HepG2 (cell line): ENCODE measurements around the gene FCN3. TPM values are rescaled to one million over a fixed set of nuclear protein-coding genes. Genes with fewer than 3 reads are reported as not detected.
A peak's percentile ranks its signal among the peaks of the same experiment; 100 is the strongest.

ENCODE experiments used
- ARID2 ChIP-seq: sonication (generic); formaldehyde crosslinking; IDR thresholded peaks from 2 replicates; pipeline ENCODE4 v1.8.1; 2022; ENCODE audit warnings: mild to moderate bottlenecking, missing genetic modification reagents, borderline replicate concordance
- ASH2L ChIP-seq: fragments of 300-600, 200-600 bp; sonication (generic); IDR thresholded peaks from 2 replicates; pipeline ENCODE4 v1.7.0; 2017; ENCODE audit warnings: low read depth, mild to moderate bottlenecking, moderate library complexity, mixed read lengths, low read length; ENCODE audit not compliant: insufficient read length
- BHLHE40 ChIP-seq: IDR thresholded peaks from 2 replicates; pipeline ENCODE4 v1.6.1; 2011; ENCODE audit warnings: low read length, improper control_type of control experiment
- CENPBD1 ChIP-seq: sonication (generic); formaldehyde crosslinking; IDR thresholded peaks from 2 replicates; pipeline ENCODE4 v1.8.0; 2022; ENCODE audit warnings: missing genetic modification reagents, low read depth, mild to moderate bottlenecking, borderline replicate concordance
- HNRNPL ChIP-seq: fragments of 200-400 bp; formaldehyde crosslinking; IDR thresholded peaks from 2 replicates; pipeline ENCODE4 v1.6.1; 2017; ENCODE audit warnings: mild to moderate bottlenecking, low read depth, low read length
- KDM6A ChIP-seq: IDR thresholded peaks from 2 replicates; pipeline ENCODE4 v1.6.1; 2016; ENCODE audit warnings: low read depth
- MAFK ChIP-seq, 2 experiments: IDR thresholded peaks in 1 of 2; conservative IDR thresholded peaks in 1 of 2; 2 replicates each; pipeline ENCODE4 v1.6.1; 2011; ENCODE audit warnings: improper control_type of control experiment in 2 of 2, low read length in 2 of 2
- MYC ChIP-seq: sonication (generic); formaldehyde crosslinking; IDR thresholded peaks from 2 replicates; pipeline ENCODE4 v1.9.0; 2021; ENCODE audit warnings: missing genetic modification reagents, borderline replicate concordance
- RBM22 ChIP-seq: fragments of 200-400 bp; formaldehyde crosslinking; optimal IDR thresholded peaks from 2 replicates; pipeline ENCODE3; 2017; ENCODE audit warnings: mild to moderate bottlenecking, low read length, moderate library complexity
- RERE ChIP-seq: IDR thresholded peaks from 2 replicates; pipeline ENCODE4 v1.6.1; 2016; ENCODE audit warnings: low read depth, missing genetic modification reagents, missing compliant biosample characterization
- SRF ChIP-seq: IDR thresholded peaks from 2 replicates; pipeline ENCODE4 v1.6.1; 2011; ENCODE audit warnings: mild to moderate bottlenecking, low read depth, low read length, moderate library complexity
- ZNF263 ChIP-seq: sonication (generic); formaldehyde crosslinking; IDR thresholded peaks from 2 replicates; pipeline ENCODE4 v1.4.0; 2020; ENCODE audit warnings: missing genetic modification reagents
- ZNF274 ChIP-seq: sonication (generic); formaldehyde crosslinking; IDR thresholded peaks from 2 replicates; pipeline ENCODE4 v1.5.1; 2020; ENCODE audit warnings: mild to moderate bottlenecking, missing genetic modification reagents
- ZNF713 ChIP-seq: sonication (generic); formaldehyde crosslinking; IDR thresholded peaks from 2 replicates; pipeline ENCODE4 v1.4.0; 2020; ENCODE audit warnings: mild to moderate bottlenecking, missing genetic modification reagents
- polyA plus RNA-seq, 8 experiments: library from polyadenylated mRNA; depleted of rRNA in 3 of 8; stranded (reverse) in 7 of 8; unstranded in 1 of 8; fragments of >200 nt; fragmentation: Illumina TruSeq in 4 of 8; extraction: Trizol in 4 of 8; gene quantifications; 2 replicates each; pipeline versions ENCODE4 v1.2.1 to v1.2.3, GENCODE V29; 2011 to 2016; ENCODE audit warnings: low read depth in 4 of 8, missing spikeins in 1 of 8, mixed read lengths in 1 of 8; ENCODE audit not compliant: insufficient read depth in 1 of 8
- total RNA-seq, 5 experiments: library from RNA; depleted of rRNA; stranded (reverse); fragments of >200 nt; fragmentation: Illumina TruSeq; extraction: Trizol; gene quantifications; 2 replicates each; pipeline ENCODE4 v1.2.3, GENCODE V29; 2016; ENCODE audit warnings: low read depth in 1 of 5
- TF ChIP-seq, protein P1 (sequence below): sonication (generic); formaldehyde crosslinking; IDR thresholded peaks from 2 replicates; pipeline ENCODE4 v1.4.0; 2020; ENCODE audit warnings: missing genetic modification reagents, borderline replicate concordance
- TF ChIP-seq, protein P2 (sequence below): sonication (generic); formaldehyde crosslinking; IDR thresholded peaks from 2 replicates; pipeline ENCODE4 v1.9.0; 2021; ENCODE audit warnings: missing genetic modification reagents, borderline replicate concordance

The FCN3 gene
- total and polyA plus RNA-seq, 2 of the 13 experiments (the other 11 are each of a cell fraction or from before 2014, with no cell fraction given) = not detected

GRCh38 chr1:27342778-27343638 lies 31.6 kb downstream of the FCN3 start (continued):
- TF ChIP-seq, protein P1, sequence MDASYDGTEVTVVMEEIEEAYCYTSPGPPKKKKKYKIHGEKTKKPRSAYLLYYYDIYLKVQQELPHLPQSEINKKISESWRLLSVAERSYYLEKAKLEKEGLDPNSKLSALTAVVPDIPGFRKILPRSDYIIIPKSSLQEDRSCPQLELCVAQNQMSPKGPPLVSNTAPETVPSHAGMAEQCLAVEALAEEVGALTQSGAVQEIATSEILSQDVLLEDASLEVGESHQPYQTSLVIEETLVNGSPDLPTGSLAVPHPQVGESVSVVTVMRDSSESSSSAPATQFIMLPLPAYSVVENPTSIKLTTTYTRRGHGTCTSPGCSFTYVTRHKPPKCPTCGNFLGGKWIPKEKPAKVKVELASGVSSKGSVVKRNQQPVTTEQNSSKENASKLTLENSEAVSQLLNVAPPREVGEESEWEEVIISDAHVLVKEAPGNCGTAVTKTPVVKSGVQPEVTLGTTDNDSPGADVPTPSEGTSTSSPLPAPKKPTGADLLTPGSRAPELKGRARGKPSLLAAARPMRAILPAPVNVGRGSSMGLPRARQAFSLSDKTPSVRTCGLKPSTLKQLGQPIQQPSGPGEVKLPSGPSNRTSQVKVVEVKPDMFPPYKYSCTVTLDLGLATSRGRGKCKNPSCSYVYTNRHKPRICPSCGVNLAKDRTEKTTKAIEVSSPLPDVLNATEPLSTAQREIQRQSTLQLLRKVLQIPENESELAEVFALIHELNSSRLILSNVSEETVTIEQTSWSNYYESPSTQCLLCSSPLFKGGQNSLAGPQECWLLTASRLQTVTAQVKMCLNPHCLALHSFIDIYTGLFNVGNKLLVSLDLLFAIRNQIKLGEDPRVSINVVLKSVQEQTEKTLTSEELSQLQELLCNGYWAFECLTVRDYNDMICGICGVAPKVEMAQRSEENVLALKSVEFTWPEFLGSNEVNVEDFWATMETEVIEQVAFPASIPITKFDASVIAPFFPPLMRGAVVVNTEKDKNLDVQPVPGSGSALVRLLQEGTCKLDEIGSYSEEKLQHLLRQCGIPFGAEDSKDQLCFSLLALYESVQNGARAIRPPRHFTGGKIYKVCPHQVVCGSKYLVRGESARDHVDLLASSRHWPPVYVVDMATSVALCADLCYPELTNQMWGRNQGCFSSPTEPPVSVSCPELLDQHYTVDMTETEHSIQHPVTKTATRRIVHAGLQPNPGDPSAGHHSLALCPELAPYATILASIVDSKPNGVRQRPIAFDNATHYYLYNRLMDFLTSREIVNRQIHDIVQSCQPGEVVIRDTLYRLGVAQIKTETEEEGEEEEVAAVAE (CRISPR knock-in tag) = peak; percentile 74; the same call in 1 of the 2 replicates
- TF ChIP-seq RERE (CRISPR knock-in tag) (no peak), ASH2L (no peak), SRF (no peak), BHLHE40 (no peak), HNRNPL (peak; percentile 75), ZNF713 (CRISPR knock-in tag) (0 out of 2 replicates have a peak, but pooled peaks have one; percentile 70), RBM22 (no peak), ARID2 (CRISPR knock-in tag) (peak; percentile 59; the same call in 1 of the 2 replicates), KDM6A (CRISPR knock-in tag) (no peak), MAFK (conservative IDR thresholded peaks at IDR 0.05 in 1 of 2, IDR thresholded peaks at IDR 0.05 in 1 of 2; ENCODE audit: low read length in 2 of 2) (no peak), ZNF274 (CRISPR knock-in tag) (0 out of 2 replicates have a peak, but pooled peaks have one; percentile 43), CENPBD1 (CRISPR knock-in tag) (no peak; the same call in 1 of the 2 replicates), ZNF263 (CRISPR knock-in tag) (peak; percentile 44; the same call in 1 of the 2 replicates), MYC (CRISPR knock-in tag) (peak; percentile 57; the same call in 1 of the 2 replicates)
- TF ChIP-seq, protein P2, sequence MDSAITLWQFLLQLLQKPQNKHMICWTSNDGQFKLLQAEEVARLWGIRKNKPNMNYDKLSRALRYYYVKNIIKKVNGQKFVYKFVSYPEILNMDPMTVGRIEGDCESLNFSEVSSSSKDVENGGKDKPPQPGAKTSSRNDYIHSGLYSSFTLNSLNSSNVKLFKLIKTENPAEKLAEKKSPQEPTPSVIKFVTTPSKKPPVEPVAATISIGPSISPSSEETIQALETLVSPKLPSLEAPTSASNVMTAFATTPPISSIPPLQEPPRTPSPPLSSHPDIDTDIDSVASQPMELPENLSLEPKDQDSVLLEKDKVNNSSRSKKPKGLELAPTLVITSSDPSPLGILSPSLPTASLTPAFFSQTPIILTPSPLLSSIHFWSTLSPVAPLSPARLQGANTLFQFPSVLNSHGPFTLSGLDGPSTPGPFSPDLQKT = no peak
